D341Med (cell line): ENCODE measurements around the gene TFAP2A.

Source experiments
- DNase-seq: peaks from one replicate; pipeline ENCODE4 v3.0.0; 2012; ENCODE audit warnings: low spot score

The TFAP2A gene

GRCh38 chr6:10382728-10383330 is 32.0 kb downstream of the TFAP2A start:
- DNase-seq = no peak

DNA sequence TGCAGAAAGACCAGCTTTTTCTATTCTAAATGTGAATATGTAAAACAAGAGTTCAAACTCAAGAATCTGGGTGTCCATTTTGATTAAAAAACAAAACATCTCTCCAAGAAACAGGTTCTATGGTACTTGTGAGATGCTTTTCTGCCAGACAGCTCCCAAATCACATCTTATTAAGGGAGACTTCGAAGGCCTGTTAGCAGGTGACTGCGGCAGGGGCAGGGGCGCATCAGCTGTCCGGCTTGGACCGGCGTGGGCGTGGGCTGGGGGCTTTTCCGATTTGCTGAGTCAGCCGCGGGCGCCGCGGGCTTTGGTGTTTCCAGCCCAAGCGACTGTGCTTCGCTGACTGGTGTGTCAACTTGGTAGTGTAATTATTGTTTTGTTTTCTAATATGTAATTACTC is 32.6 kb downstream of the TFAP2A start:
- DNase-seq = no peak

GRCh38 chr6:10381830-10382208 is 33.1 kb downstream of the TFAP2A start:
- no peak for DNase-seq

DNA sequence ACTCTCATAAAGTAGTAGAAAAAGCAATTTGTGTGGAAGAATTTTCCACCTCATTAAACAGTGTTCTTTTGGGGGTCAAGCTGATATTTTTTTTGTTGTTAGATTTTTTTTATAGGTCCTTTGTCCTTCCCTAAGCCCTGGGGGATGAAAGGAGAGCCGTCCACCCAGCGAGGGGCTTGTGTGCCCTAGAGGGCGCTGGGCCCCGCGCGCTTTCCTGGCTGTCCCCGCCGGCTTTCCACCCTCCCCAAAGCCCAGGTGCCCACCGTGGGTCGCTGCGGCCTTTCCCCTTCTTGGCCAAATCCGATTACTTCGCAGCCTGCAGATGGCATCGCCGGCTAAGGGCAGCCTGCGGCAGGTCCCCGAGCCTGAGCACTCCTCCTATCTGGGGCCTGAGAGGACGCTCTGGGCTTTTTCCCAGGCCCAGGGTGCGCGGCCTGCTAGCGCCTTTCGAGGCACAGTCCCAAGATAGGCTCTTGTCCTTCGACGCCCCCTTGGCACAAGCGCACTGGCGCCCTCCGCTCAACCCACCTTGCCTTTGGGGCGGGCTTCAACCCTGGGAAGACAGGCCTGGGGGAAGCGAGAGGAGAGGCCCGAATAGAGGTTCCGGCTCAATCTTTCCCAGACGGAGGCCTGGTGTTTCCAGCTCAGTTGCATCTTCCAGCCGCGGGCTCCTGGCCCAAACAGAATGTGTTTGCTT is 33.6 kb downstream of the TFAP2A start:
- DNase-seq = peak; percentile 48

- no peak for DNase-seq
Observed at GRCh38 chr6:10375391-10375969, 39.4 kb downstream of the TFAP2A start.

DNA sequence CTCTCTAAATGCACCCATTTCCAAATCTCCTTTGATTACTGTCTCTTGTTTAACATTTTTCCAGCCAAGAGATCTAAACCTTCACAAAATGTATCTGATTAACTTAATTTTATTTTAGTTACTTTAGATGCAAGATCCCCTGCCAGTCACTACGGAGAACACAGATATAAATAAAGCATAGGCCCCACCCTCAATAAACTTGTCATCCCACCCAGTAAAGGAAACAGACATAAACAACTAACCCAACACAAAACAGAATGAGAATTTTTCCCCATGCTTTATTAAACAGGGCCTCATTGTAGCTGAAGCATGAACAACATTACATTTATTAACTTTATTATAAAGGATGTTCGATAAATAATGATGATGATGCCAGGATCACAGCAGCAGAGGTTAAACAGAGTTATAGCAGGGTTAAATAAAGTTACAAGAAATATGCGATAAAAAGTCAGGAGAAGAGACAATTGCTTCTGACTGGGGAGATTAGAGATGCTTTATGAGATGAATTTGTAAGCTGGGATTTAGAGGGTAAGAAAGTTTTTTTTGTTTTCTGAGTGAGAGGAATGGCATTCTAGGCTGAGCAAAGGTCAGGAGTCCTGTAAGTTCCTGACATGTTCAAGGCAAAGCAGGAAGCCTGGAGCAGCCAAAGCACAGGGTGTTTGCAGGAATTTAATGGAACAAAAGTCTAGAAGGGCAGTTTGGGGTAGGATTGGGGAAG is 41.1 kb downstream of the TFAP2A start:
- no peak for DNase-seq

DNA sequence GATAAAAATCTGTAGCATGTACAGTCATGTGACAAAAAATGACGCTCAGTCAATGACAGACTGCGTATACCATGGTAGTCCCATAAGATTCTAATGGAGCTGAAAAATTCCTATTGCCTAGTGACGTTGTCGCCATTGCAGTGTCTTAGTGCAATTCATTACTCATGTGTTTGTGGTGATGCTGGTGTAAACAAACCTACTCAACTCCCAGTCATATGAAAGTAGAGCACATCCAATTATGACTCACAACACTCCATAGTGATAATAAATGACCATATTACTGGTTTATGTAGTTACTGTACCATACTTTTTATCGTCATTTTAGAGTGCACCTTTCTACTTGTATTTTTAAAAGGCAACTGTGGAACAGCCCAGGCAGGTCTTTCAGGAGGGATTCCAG is 45.0 kb downstream of the TFAP2A start:
- no peak for DNase-seq

GRCh38 chr6:10368861-10369260 is 46.0 kb downstream of the TFAP2A start:
- no peak for DNase-seq

GRCh38 chr6:10363911-10364310 is 51.0 kb downstream of the TFAP2A start:
- no peak for DNase-seq

DNA sequence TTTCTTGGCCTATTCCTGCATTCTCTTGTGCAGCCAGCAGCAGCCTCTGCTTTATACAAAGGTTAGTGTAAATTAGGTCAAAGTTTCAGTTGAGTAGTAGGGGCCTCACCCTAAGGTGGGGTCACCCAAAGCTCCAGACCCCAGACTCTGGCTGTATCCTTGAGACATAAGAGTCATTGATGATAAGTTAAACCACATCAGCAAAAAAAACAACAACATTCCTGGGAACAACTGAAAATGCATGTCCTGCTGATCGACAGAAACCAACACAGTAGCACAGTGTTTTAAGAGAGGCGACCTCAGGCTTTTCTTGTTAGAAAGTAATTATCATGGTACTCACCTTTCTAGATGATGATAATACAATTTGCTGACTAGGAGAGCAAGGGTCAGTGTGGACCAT is 52.6 kb downstream of the TFAP2A start:
- no peak for DNase-seq

DNA sequence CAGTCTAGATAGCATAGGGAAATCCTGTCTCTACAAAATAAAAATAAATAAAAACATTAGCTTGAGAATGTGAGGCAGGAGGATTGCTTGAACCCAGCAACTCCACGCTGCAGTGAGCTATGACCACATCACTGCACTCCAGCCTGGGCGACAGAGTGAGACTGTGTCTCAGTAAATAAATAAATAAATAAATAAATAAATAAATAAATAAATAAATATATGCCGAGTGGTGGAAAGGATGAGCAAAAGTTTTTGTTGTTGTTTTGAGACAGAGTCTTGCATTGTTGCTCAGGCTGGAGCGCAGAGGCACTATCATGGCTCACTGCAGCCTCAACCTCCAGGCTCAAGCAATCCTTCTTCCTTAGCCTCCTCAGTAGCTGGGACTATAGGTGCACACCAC is 53.4 kb downstream of the TFAP2A start:
- DNase-seq = no peak

DNA sequence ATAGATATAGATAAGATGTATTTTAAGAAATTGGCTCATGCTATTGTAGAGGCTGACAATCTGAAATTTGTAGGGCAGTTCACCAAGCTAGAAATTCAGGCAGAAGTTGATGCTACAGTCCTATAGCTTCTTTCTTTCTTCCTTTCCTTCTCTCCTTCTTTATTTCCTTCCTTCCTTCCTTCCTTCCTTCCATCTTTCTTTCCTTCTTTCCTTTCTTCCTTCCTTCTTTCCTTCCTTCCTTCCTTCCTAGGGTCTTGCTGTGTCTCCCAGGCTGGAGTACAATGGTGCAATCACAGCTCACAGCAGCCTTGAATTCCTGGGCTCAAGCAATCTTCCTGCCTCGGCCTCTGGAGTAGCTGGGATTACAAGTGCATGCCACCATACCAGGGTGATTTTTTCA is 55.3 kb downstream of the TFAP2A start:
- DNase-seq = no peak

- DNase-seq = no peak
Observed at GRCh38 chr6:10355115-10355702, 59.7 kb downstream of the TFAP2A start.

GRCh38 chr6:10351791-10352190 is 63.1 kb downstream of the TFAP2A start:
- DNase-seq = no peak

- DNase-seq = no peak
Observed at GRCh38 chr6:10350720-10351119, 64.2 kb downstream of the TFAP2A start.

DNA sequence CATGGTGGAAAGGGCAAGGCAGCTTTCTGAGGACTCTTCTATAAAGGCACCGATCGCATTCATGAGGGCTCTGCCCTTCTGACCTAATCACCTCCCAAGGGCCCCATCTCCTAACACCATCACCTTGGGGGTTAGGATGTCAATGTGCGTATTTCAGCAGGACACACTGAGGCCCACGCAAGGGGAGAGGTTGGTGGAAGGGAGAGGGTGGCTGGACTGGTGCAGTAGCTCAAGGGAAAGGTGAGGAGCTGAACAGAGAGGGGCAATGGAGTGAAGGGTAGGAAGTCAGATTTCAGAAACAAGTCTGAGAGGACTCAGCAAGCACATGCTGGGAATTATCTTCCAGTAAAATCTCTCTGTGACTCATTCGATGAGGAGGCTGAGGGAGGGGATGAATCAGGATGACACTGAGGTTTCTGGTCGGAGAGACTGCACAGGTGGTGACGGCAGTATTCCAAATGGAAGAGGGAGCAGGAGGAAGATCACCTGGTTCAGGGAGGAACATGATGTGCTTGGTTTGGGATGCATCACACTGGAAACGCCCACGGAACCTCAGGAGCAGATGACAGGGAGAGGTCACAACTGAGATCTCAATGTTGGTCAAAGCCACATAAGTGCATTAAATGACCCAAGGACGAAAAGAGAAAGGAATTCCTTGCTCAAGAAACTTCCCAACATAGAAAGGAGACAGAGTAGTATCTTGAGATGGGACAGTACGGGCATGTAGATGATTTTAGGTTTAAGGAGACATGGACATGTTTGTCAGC is 67.1 kb downstream of the TFAP2A start:
- DNase-seq = no peak
